MM.1S (cell line): ENCODE measurements around the gene SLC2A10.

ENCODE experiments used
- DNase-seq: peaks from one replicate; pipeline ENCODE4 v3.0.0-alpha.2; 2015
- H2AFZ ChIP-seq: fragments of 300-600 bp; sonication (generic); 2 replicates; pipeline ENCODE4 v1.6.0; 2016; ENCODE audit warnings: antibody characterized with exemption, low read length
- H3F3A ChIP-seq: fragments of 300-600 bp; sonication (generic); 2 replicates; pipeline ENCODE4 v1.6.1; 2016; ENCODE audit warnings: mild to moderate bottlenecking, antibody characterized with exemption, low read length, moderate library complexity, mixed read lengths; ENCODE audit not compliant: insufficient read depth
- H3K27ac ChIP-seq: fragments of 300-600 bp; sonication (generic); 2 replicates; pipeline ENCODE4 v1.5.1; 2016; ENCODE audit warnings: mild to moderate bottlenecking, low read length
- H3K27me3 ChIP-seq: fragments of 300-600 bp; sonication (generic); replicated peaks from 2 replicates; pipeline ENCODE4 v1.6.0; 2016; ENCODE audit warnings: low read length; ENCODE audit not compliant: insufficient read depth
- H3K36me3 ChIP-seq: fragments of 300-600 bp; sonication (generic); replicated peaks from 2 replicates; pipeline ENCODE4 v1.6.1; 2016; ENCODE audit warnings: mild to moderate bottlenecking, low read length, mixed read lengths; ENCODE audit not compliant: insufficient read depth
- H3K4me1 ChIP-seq: fragments of 300-600 bp; sonication (generic); 2 replicates; pipeline ENCODE4 v1.6.1; 2016; ENCODE audit warnings: low read length, mixed read lengths
- H3K4me2 ChIP-seq: fragments of 300-600 bp; sonication (generic); 2 replicates; pipeline ENCODE4 v1.6.0; 2016; ENCODE audit warnings: low read depth, low read length
- H3K4me3 ChIP-seq: fragments of 300-600 bp; sonication (generic); 2 replicates; pipeline ENCODE4 v1.5.1; 2016; ENCODE audit warnings: low read length, mixed read lengths
- H3K79me2 ChIP-seq: fragments of 300-600 bp; sonication (generic); 2 replicates; pipeline ENCODE4 v1.6.1; 2016; ENCODE audit warnings: mixed run types, low read length, mixed read lengths
- H3K9ac ChIP-seq: fragments of 300-600 bp; sonication (generic); 2 replicates; pipeline ENCODE4 v1.6.1; 2016; ENCODE audit warnings: low read length, mixed read lengths
- H3K9me2 ChIP-seq: fragments of 300-600 bp; sonication (generic); replicated peaks from 2 replicates; pipeline ENCODE4 v1.6.1; 2016; ENCODE audit warnings: mild to moderate bottlenecking, low read length, mixed read lengths; ENCODE audit not compliant: insufficient read depth
- H3K9me3 ChIP-seq: fragments of 300-600 bp; sonication (generic); replicated peaks from 2 replicates; pipeline ENCODE4 v1.6.1; 2016; ENCODE audit warnings: mild to moderate bottlenecking, low read length, mixed read lengths; ENCODE audit not compliant: insufficient read depth
- H4K20me1 ChIP-seq: fragments of 300-600 bp; sonication (generic); 2 replicates; pipeline ENCODE4 v1.6.1; 2016; ENCODE audit warnings: mild to moderate bottlenecking, low read length, moderate library complexity, mixed read lengths; ENCODE audit not compliant: insufficient read depth
- EZH2 ChIP-seq: fragments of 300-600 bp; sonication (generic); optimal IDR thresholded peaks from 2 replicates; pipeline ENCODE3; 2017; ENCODE audit warnings: low read depth, mild to moderate bottlenecking, antibody characterized with exemption, low read length, mixed read lengths
- EZH2phosphoT487 ChIP-seq: fragments of 300-600 bp; sonication (generic); IDR thresholded peaks from 2 replicates; pipeline ENCODE4 v1.6.1; 2018; ENCODE audit warnings: antibody characterized with exemption, low read length
- TF ChIP-seq, protein P1 (sequence below): fragments of 300-600 bp; sonication (generic); IDR thresholded peaks from 2 replicates; pipeline ENCODE4 v1.5.1; 2016; ENCODE audit warnings: antibody characterized with exemption, low read length, mixed read lengths

Gene SLC2A10

GRCh38 chr20:46724343-46724959, 15.0 kb downstream of the SLC2A10 start:
- no peak for DNase-seq
- Histone ChIP-seq H4K20me1 (no peaks in the 10 kb centered on the region), H3F3A (no peaks in the 10 kb centered on the region), H3K27ac (no peak overlapping the region), H3K4me2 (no peak overlapping the region), H3K4me1 (peaks cover 3% of the 10 kb centered on the region; the same call in 1 of the 2 replicates), H3K4me3 (no peak overlapping the region), H2AFZ (no peak overlapping the region), H3K9me3 (no peaks in the 10 kb centered on the region), H3K79me2 (no peaks in the 10 kb centered on the region), H3K9me2 (no peaks in the 10 kb centered on the region), H3K27me3 (no peaks in the 10 kb centered on the region), H3K9ac (no peak overlapping the region), H3K36me3 (no peaks in the 10 kb centered on the region)
- TF ChIP-seq, protein P1, sequence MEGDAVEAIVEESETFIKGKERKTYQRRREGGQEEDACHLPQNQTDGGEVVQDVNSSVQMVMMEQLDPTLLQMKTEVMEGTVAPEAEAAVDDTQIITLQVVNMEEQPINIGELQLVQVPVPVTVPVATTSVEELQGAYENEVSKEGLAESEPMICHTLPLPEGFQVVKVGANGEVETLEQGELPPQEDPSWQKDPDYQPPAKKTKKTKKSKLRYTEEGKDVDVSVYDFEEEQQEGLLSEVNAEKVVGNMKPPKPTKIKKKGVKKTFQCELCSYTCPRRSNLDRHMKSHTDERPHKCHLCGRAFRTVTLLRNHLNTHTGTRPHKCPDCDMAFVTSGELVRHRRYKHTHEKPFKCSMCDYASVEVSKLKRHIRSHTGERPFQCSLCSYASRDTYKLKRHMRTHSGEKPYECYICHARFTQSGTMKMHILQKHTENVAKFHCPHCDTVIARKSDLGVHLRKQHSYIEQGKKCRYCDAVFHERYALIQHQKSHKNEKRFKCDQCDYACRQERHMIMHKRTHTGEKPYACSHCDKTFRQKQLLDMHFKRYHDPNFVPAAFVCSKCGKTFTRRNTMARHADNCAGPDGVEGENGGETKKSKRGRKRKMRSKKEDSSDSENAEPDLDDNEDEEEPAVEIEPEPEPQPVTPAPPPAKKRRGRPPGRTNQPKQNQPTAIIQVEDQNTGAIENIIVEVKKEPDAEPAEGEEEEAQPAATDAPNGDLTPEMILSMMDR: no peak
- TF ChIP-seq EZH2phosphoT487 (no peak), EZH2 (no peak)

DNA sequence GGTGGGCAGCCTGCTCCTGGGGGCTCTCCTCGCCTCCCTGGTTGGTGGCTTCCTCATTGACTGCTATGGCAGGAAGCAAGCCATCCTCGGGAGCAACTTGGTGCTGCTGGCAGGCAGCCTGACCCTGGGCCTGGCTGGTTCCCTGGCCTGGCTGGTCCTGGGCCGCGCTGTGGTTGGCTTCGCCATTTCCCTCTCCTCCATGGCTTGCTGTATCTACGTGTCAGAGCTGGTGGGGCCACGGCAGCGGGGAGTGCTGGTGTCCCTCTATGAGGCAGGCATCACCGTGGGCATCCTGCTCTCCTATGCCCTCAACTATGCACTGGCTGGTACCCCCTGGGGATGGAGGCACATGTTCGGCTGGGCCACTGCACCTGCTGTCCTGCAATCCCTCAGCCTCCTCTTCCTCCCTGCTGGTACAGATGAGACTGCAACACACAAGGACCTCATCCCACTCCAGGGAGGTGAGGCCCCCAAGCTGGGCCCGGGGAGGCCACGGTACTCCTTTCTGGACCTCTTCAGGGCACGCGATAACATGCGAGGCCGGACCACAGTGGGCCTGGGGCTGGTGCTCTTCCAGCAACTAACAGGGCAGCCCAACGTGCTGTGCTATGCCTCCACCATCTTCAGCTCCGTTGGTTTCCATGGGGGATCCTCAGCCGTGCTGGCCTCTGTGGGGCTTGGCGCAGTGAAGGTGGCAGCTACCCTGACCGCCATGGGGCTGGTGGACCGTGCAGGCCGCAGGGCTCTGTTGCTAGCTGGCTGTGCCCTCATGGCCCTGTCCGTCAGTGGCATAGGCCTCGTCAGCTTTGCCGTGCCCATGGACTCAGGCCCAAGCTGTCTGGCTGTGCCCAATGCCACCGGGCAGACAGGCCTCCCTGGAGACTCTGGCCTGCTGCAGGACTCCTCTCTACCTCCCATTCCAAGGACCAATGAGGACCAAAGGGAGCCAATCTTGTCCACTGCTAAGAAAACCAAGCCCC, 16.0 kb downstream of the SLC2A10 start:
- no peaks in the 10 kb centered on the region for H3K27me3 ChIP-seq
- H2AFZ ChIP-seq: no peak overlapping the region
- no peaks in the 10 kb centered on the region for H3K9me2 ChIP-seq
- no peaks in the 10 kb centered on the region for H4K20me1 ChIP-seq
- no peaks in the 10 kb centered on the region for H3F3A ChIP-seq
- TF ChIP-seq EZH2 (no peak), EZH2phosphoT487 (no peak)
- TF ChIP-seq, protein P1: no peak
- H3K4me3 ChIP-seq: no peak overlapping the region
- H3K27ac ChIP-seq: no peak overlapping the region
- H3K9me3 ChIP-seq: no peaks in the 10 kb centered on the region
- no peaks in the 10 kb centered on the region for H3K79me2 ChIP-seq
- H3K9ac ChIP-seq: no peak overlapping the region
- peaks cover 3% of the 10 kb centered on the region; the same call in 1 of the 2 replicates for H3K4me1 ChIP-seq
- no peak for DNase-seq
- H3K36me3 ChIP-seq: no peaks in the 10 kb centered on the region
- H3K4me2 ChIP-seq: no peak overlapping the region

DNA sequence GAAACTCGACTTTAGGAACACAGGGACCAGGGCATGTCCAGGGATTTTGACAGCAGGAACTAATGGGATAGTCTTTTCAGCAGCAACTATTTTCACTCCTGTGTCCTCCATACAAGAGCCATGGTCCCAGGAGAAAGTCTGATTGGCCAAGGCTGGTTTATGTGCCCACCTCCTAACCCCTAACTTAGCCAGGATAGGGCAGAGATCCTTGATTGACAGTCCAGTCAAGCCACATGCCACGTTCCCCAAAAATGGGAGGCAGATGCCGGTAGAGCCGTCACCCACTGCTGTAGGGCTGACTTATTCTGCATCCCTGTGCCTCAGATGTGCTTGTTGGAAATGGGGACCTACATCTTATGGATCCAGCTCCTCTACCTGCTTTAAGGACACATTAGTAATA, 22.3 kb downstream of the SLC2A10 start:
- H2AFZ ChIP-seq: no peak overlapping the region
- H3K9ac ChIP-seq: no peak overlapping the region
- no peaks in the 10 kb centered on the region for H3K79me2 ChIP-seq
- no peak overlapping the region for H3K4me2 ChIP-seq
- H4K20me1 ChIP-seq: no peaks in the 10 kb centered on the region
- H3K27me3 ChIP-seq: no peaks in the 10 kb centered on the region
- no peaks in the 10 kb centered on the region for H3K36me3 ChIP-seq
- no peaks in the 10 kb centered on the region for H3F3A ChIP-seq
- DNase-seq: no peak
- H3K4me1 ChIP-seq: no peaks in the 10 kb centered on the region
- H3K9me2 ChIP-seq: no peaks in the 10 kb centered on the region
- no peak overlapping the region for H3K27ac ChIP-seq
- no peaks in the 10 kb centered on the region for H3K9me3 ChIP-seq
- TF ChIP-seq, protein P1: no peak
- TF ChIP-seq EZH2: no peak
- no peak for TF ChIP-seq EZH2phosphoT487
- no peak overlapping the region for H3K4me3 ChIP-seq
